Activated T-helper 1 cell treated with Interleukin-2 at 50 U/mL for 16 hours (primary cell): Measurements from ENCODE around the gene PWP2.

Experiments
- DNase-seq: peaks from one replicate; pipeline ENCODE4 v3.0.0-alpha.2; 2020; ENCODE audit warnings: low read depth

The PWP2 gene

GRCh38 chr21:44107026-44107501, at the start of gene PWP2:
Gene PWP2, plus strand, starts transcription at chr21:44107399. Its CDS starts 18 bp downstream, at chr21:44107417.
- peak; percentile 63 for DNase-seq

GRCh38 chr21:44057960-44058651, 49.1 kb upstream of the PWP2 start:
- DNase-seq, result peak; percentile 25

- no peak for DNase-seq
These were observed 48.6 kb upstream of the PWP2 start for GRCh38 chr21:44058652-44058964.

- no peak for DNase-seq
These were observed 48.2 kb upstream of the PWP2 start for GRCh38 chr21:44058981-44059380.

GRCh38 chr21:44059710-44060109, 47.5 kb upstream of the PWP2 start:
- no peak for DNase-seq

- no peak for DNase-seq
These were observed 44.8 kb upstream of the PWP2 start for GRCh38 chr21:44062380-44062779.

- no peak for DNase-seq
These were observed 43.9 kb upstream of the PWP2 start for GRCh38 chr21:44063151-44063912.

- no peak for DNase-seq
These were observed 42.3 kb upstream of the PWP2 start for GRCh38 chr21:44064852-44065403.

GRCh38 chr21:44065428-44065827, 41.8 kb upstream of the PWP2 start:
- peak; percentile 63 for DNase-seq

GRCh38 chr21:44066116-44066515, 41.1 kb upstream of the PWP2 start:
- DNase-seq, result no peak

GRCh38 chr21:44067011-44067839, 40.0 kb upstream of the PWP2 start:
- DNase-seq, result no peak

- no peak for DNase-seq
These were observed 36.8 kb upstream of the PWP2 start for GRCh38 chr21:44070391-44070790.

- no peak for DNase-seq
These were observed 35.7 kb upstream of the PWP2 start for GRCh38 chr21:44071359-44072104.

GRCh38 chr21:44072111-44072510, 35.1 kb upstream of the PWP2 start:
- no peak for DNase-seq

GRCh38 chr21:44074315-44074958, 32.8 kb upstream of the PWP2 start:
- no peak for DNase-seq

- no peak for DNase-seq
These were observed 30.9 kb upstream of the PWP2 start for GRCh38 chr21:44076316-44076715.

GRCh38 chr21:44078411-44078981, 28.7 kb upstream of the PWP2 start:
- no peak for DNase-seq

- DNase-seq, result no peak
These were observed 27.8 kb upstream of the PWP2 start for GRCh38 chr21:44079446-44079845.

GRCh38 chr21:44079846-44080245, 27.4 kb upstream of the PWP2 start:
- no peak for DNase-seq

- DNase-seq, result no peak
These were observed 24.4 kb upstream of the PWP2 start for GRCh38 chr21:44082648-44083440.
